A549 (cell line): ENCODE measurements around the gene BBIP1. TPM values are rescaled to one million over a fixed set of nuclear protein-coding genes. Genes with fewer than 3 reads are reported as not detected.

Experiments used
- ATAC-seq, 2 experiments: fragments of 200-7000 bp in 1 of 2; fragments of >200 bp in 1 of 2; cut with Nextera tagmentation in 1 of 2; cut with Tn5 transposase in 1 of 2; 3 replicates each; pipeline versions ENCODE4 v1.8.0 to v1.9.1; 2018 to 2020; ENCODE audit warnings: mild to moderate bottlenecking in 1 of 2, moderate library complexity in 1 of 2
- CTCF ChIA-PET: fragments of 300-600 bp; sonication (Branson Sonifier 250); formaldehyde crosslinking; extraction: SDS; loops from one replicate; lab custom pipeline; 2021; ENCODE audit warnings: antibody characterized with exemption, inconsistent platforms; lab: Yijun Ruan, JAX
- POLR2A ChIA-PET: fragments of 350-600 bp; formaldehyde crosslinking; extraction: SDS; loops from one replicate; lab custom pipeline; 2021; ENCODE audit warnings: antibody characterized with exemption, inconsistent platforms; lab: Yijun Ruan, JAX
- DNase-seq, 2 experiments: peaks; one replicate each; pipeline versions ENCODE4 v3.0.0 to v3.0.0-alpha.2; 2011 to 2016; ENCODE audit warnings: low read depth in 1 of 2, low spot score in 1 of 2
- FAIRE-seq: peaks from 2 replicates; lab custom pipeline; 2011; peaks lifted over from hg19 to GRCh38; lab: Jason Lieb, UNC
- H3K27ac ChIP-seq, 2 experiments: fragments of >200 bp; sonication (Bioruptor Twin); formaldehyde crosslinking; 3 replicates each; pipeline ENCODE4 v1.5.1; 2016 to 2017
- H3K4me1 ChIP-seq: fragments of >200 bp; sonication (Bioruptor Twin); formaldehyde crosslinking; 3 replicates; pipeline ENCODE4 v1.6.1; 2016
- H3K4me2 ChIP-seq: fragments of >200 bp; sonication (Bioruptor Twin); formaldehyde crosslinking; 3 replicates; pipeline ENCODE4 v1.6.1; 2016
- H3K4me3 ChIP-seq: fragments of >200 bp; sonication (Bioruptor Twin); formaldehyde crosslinking; 3 replicates; pipeline ENCODE4 v1.5.1; 2016
- H3K9me3 ChIP-seq: fragments of >200 bp; sonication (Bioruptor Twin); formaldehyde crosslinking; 3 replicates; pipeline ENCODE4 v1.6.1; 2016
- BHLHE40 ChIP-seq: IDR thresholded peaks from 2 replicates; pipeline ENCODE4 v1.6.1; 2012; ENCODE audit warnings: low read depth, low read length, inconsistent platforms
- CBX2 ChIP-seq: fragments of 200-600 bp; sonication (generic); IDR thresholded peaks from 2 replicates; pipeline ENCODE4 v1.6.1; 2016; ENCODE audit warnings: low read depth, mild to moderate bottlenecking, borderline replicate concordance
- CHD2 ChIP-seq: fragments of 150-350 bp; IDR thresholded peaks from 2 replicates; pipeline ENCODE4 v1.6.1; 2014; ENCODE audit warnings: low read length; ENCODE audit not compliant: partially characterized antibody
- CTCF ChIP-seq: fragments of >200 bp; sonication (Bioruptor Twin); formaldehyde crosslinking; IDR thresholded peaks from 3 replicates; pipeline ENCODE4 v1.5.1; 2016
- EHF ChIP-seq: fragments of 250-450 bp; sonication (Bioruptor Pico); IDR thresholded peaks from 2 replicates; pipeline ENCODE4 v1.5.0; 2020; ENCODE audit warnings: mild to moderate bottlenecking
- EHMT2 ChIP-seq: fragments of 200-600 bp; sonication (generic); IDR thresholded peaks from 2 replicates; pipeline ENCODE4 v1.6.1; 2016; ENCODE audit warnings: antibody characterized with exemption, low read depth, mild to moderate bottlenecking, moderate library complexity
- HDAC2 ChIP-seq: fragments of 200-600 bp; sonication (generic); IDR thresholded peaks from 2 replicates; pipeline ENCODE4 v1.6.1; 2016
- HES2 ChIP-seq: fragments of >200 bp; sonication (Bioruptor Twin); formaldehyde crosslinking; IDR thresholded peaks from 2 replicates; pipeline ENCODE4 v1.6.1; 2016
- HOXA7 ChIP-seq: fragments of 250-450 bp; sonication (Bioruptor Pico); IDR thresholded peaks from 2 replicates; pipeline ENCODE4 v1.5.0; 2020; ENCODE audit warnings: mild to moderate bottlenecking, moderate library complexity
- KDM1A ChIP-seq: fragments of 200-600 bp; sonication (generic); IDR thresholded peaks from 2 replicates; pipeline ENCODE4 v1.6.1; 2016; ENCODE audit warnings: low read depth, mild to moderate bottlenecking
- KDM5A ChIP-seq: fragments of 200-600 bp; sonication (generic); IDR thresholded peaks from 2 replicates; pipeline ENCODE4 v1.6.1; 2016; ENCODE audit warnings: antibody characterized with exemption, mild to moderate bottlenecking
- MAX ChIP-seq: IDR thresholded peaks from 2 replicates; pipeline ENCODE4 v1.6.1; 2012
- MYC ChIP-seq: IDR thresholded peaks from 2 replicates; pipeline ENCODE4 v1.6.1; 2012; ENCODE audit warnings: mild to moderate bottlenecking, inconsistent platforms, low read length, improper control_type of control experiment, borderline replicate concordance
- RARB ChIP-seq: fragments of 250-450 bp; sonication (Bioruptor Pico); IDR thresholded peaks from 2 replicates; pipeline ENCODE4 v1.8.0; 2021; ENCODE audit warnings: mild to moderate bottlenecking, moderate library complexity
- RCOR1 ChIP-seq: fragments of 150-350 bp; IDR thresholded peaks from 2 replicates; pipeline ENCODE4 v1.6.1; 2014; ENCODE audit warnings: antibody characterized with exemption, low read length, low read depth
- SMC3 ChIP-seq: fragments of >200 bp; sonication (Bioruptor Twin); formaldehyde crosslinking; IDR thresholded peaks from 3 replicates; pipeline ENCODE4 v1.6.1; 2018; ENCODE audit warnings: inconsistent platforms
- SREBF2 ChIP-seq: fragments of 450-650 bp; IDR thresholded peaks from 2 replicates; pipeline ENCODE4 v1.6.1; 2014; ENCODE audit warnings: mild to moderate bottlenecking, moderate library complexity
- TFCP2L1 ChIP-seq: fragments of 250-450 bp; sonication (Bioruptor Pico); IDR thresholded peaks from 2 replicates; pipeline ENCODE4 v1.5.0; 2021; ENCODE audit warnings: mild to moderate bottlenecking
- ZC3H11A ChIP-seq: fragments of 450-650 bp; IDR thresholded peaks from 2 replicates; pipeline ENCODE4 v1.6.1; 2014; ENCODE audit warnings: antibody characterized with exemption, mild to moderate bottlenecking
- ZFP36 ChIP-seq: fragments of 450-650 bp; IDR thresholded peaks from 2 replicates; pipeline ENCODE4 v1.6.1; 2014; ENCODE audit warnings: borderline replicate concordance; ENCODE audit not compliant: partially characterized antibody
- WGBS: methylation state at CpG from one replicate; pipeline ENCODE4 v1.1.6; 2017; ENCODE audit errors: missing lambda C conversion rate; 5-methylcytosine and 5-hydroxymethylcytosine counted together
- polyA plus RNA-seq, 4 experiments: library from polyadenylated mRNA; depleted of rRNA in 3 of 4; stranded (reverse); fragments of >200 nt; fragmentation: RNase III in 1 of 4; extraction: RNeasy Plus Mini Kit Qiagen cat#74134 plus additional on column Dnase treatment in 1 of 4; gene quantifications; 2 replicates in 3 of 4; 3 replicates in 1 of 4; pipeline ENCODE4 v1.2.3, GENCODE V29; 2011 to 2017
- TF ChIP-seq, protein P1 (sequence below): fragments of 200-600 bp; sonication (generic); IDR thresholded peaks from 2 replicates; pipeline ENCODE4 v1.6.1; 2016; ENCODE audit warnings: antibody characterized with exemption, mild to moderate bottlenecking, moderate library complexity

BBIP1 gene
- polyA plus RNA-seq, 2 of the 4 experiments (the other 2 are of a cell fraction), result 57.2 to 83.4 TPM

DNA sequence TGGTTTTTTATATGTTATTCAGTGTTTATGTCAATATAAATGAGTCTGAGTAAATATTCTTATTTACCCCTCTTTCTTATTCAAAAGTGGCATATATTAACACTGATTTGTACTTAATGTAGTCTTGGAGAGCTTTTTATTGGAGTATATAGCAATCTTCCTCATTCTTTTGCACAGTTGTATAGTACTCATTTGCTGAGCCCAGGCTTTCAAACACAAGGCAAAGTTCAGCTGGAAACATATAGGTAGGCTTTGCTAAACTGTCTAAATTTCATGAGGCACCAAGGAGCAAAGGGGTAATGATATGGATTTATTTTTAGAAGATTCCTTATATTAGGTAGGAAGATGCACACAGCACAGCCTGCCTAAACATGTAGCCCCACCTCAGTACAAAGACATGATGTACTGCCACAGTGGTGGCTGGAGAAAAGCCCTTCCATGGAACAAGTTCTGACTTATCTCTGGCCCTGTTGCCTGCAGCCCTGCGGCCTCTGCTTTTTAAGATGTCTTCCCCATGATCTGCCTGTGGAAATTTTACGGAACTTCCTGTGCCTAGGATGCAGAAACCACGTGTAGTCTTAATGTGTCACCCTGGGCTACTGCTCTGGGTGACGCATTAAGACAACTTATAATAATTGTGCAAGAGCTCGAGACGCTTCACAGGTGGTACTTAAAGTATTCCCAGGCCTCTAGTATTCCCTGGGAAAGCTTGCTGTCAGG, 56.9 kb downstream of the BBIP1 start:
- H3K4me2 ChIP-seq, result no peak overlapping the region
- no peak for DNase-seq
- WGBS, result 78% methylated on average over 6 of the region's 6 CpGs
- no peak for ATAC-seq
- no peak for TF ChIP-seq RCOR1
- TF ChIP-seq EHF (CRISPR knock-in tag), result no peak
- no peak for TF ChIP-seq HOXA7 (CRISPR knock-in tag)
- TF ChIP-seq SMC3, result no peak
- no peak for TF ChIP-seq TFCP2L1 (CRISPR knock-in tag)
- no peak for TF ChIP-seq CBX2
- no peak for TF ChIP-seq RARB (CRISPR knock-in tag)
- TF ChIP-seq, protein P1, sequence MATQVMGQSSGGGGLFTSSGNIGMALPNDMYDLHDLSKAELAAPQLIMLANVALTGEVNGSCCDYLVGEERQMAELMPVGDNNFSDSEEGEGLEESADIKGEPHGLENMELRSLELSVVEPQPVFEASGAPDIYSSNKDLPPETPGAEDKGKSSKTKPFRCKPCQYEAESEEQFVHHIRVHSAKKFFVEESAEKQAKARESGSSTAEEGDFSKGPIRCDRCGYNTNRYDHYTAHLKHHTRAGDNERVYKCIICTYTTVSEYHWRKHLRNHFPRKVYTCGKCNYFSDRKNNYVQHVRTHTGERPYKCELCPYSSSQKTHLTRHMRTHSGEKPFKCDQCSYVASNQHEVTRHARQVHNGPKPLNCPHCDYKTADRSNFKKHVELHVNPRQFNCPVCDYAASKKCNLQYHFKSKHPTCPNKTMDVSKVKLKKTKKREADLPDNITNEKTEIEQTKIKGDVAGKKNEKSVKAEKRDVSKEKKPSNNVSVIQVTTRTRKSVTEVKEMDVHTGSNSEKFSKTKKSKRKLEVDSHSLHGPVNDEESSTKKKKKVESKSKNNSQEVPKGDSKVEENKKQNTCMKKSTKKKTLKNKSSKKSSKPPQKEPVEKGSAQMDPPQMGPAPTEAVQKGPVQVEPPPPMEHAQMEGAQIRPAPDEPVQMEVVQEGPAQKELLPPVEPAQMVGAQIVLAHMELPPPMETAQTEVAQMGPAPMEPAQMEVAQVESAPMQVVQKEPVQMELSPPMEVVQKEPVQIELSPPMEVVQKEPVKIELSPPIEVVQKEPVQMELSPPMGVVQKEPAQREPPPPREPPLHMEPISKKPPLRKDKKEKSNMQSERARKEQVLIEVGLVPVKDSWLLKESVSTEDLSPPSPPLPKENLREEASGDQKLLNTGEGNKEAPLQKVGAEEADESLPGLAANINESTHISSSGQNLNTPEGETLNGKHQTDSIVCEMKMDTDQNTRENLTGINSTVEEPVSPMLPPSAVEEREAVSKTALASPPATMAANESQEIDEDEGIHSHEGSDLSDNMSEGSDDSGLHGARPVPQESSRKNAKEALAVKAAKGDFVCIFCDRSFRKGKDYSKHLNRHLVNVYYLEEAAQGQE, result no peak
- no peak for TF ChIP-seq ZC3H11A
- TF ChIP-seq MYC, result no peak
- TF ChIP-seq MAX, result no peak
- no peak for TF ChIP-seq KDM1A
- TF ChIP-seq, all 56 proteins: peak for 0
- FAIRE-seq, result no peak
- CTCF ChIA-PET, result interaction anchor here (0.6 to 1.4 kb wide), 2 partner anchors 9 to 40 kb away, joined by 3 read pairs; partner anchors contain the start of gene PDCD4
- H3K27ac ChIP-seq, result no peak overlapping the region
- POLR2A ChIA-PET, result interaction anchor here (1.0 kb wide), 1 partner anchor 9 kb away, joined by 3 read pairs; the partner anchor contains the start of gene PDCD4
- H3K9me3 ChIP-seq, result no peaks in the 10 kb centered on the region
- peaks cover 31% of the 10 kb centered on the region for H3K4me1 ChIP-seq
- no peak overlapping the region for H3K4me3 ChIP-seq

DNA sequence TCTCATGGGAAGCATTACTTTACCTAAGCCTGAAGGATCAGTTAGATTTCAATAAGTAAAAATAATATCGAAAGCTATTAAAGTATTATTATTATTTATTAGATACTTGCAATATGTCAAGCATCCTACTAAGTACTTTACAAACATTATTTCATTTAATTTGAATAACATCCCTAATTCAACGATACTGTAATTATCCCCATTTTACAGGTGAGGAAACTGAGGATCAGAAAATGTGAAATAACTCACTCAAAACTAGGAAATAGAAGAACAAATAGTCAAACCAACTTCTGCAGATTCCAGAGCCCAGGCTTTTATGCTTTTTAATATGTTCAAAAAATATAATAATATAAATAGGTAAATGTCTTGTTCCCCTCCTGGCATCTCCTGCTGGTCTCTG, 57.5 kb downstream of the BBIP1 start:
- ChIA-PET CTCF (no interaction called here), POLR2A (no interaction called here)
- H3K27ac ChIP-seq, result no peak overlapping the region
- DNase-seq (no peak), ATAC-seq (no peak), FAIRE-seq (no peak)
- H3K4me2 ChIP-seq, result no peak overlapping the region
- H3K9me3 ChIP-seq, result no peaks in the 10 kb centered on the region
- peaks cover 25% of the 10 kb centered on the region for H3K4me1 ChIP-seq
- no peak overlapping the region for H3K4me3 ChIP-seq
- TF ChIP-seq RCOR1 (no peak), HES2 (no peak), EHMT2 (no peak), CHD2 (no peak), HDAC2 (no peak)
- WGBS, result 77% methylated on average over 2 of the region's 2 CpGs

GRCh38 chr10:110860576-110861241, 58.3 kb downstream of the BBIP1 start:
- ChIA-PET CTCF (no interaction called here), POLR2A (interaction anchor here (1.2 kb wide), 1 partner anchor 11 kb away, joined by 7 read pairs; the partner anchor contains the start of gene PDCD4)
- no peak overlapping the region for H3K4me2 ChIP-seq
- TF ChIP-seq ZFP36 (no peak), CTCF (no peak), SREBF2 (no peak), BHLHE40 (no peak), KDM5A (no peak), MYC (no peak)
- peaks cover 18% of the 10 kb centered on the region for H3K4me1 ChIP-seq
- no peak overlapping the region for H3K27ac ChIP-seq
- FAIRE-seq, result no peak
- ATAC-seq, result no peak
- DNase-seq, result no peak
- H3K4me3 ChIP-seq, result no peak overlapping the region
- no peaks in the 10 kb centered on the region for H3K9me3 ChIP-seq
- 74% methylated on average over 4 of the region's 7 CpGs for WGBS
